Neural cell (in vitro differentiated cells): ENCODE results near the gene ODF2.

Source experiments
- CTCF ChIP-seq: fragments of 450-650 bp; IDR thresholded peaks from 2 replicates; pipeline ENCODE4 v1.5.1; 2014; ENCODE audit warnings: antibody characterized with exemption, mild to moderate bottlenecking, moderate library complexity; ENCODE audit not compliant: poor library complexity, severe bottlenecking
- POLR2AphosphoS5 ChIP-seq: IDR thresholded peaks from 2 replicates; pipeline ENCODE4 v1.6.1; 2012
- REST ChIP-seq: IDR thresholded peaks from 2 replicates; pipeline ENCODE4 v1.6.1; 2012; ENCODE audit warnings: borderline replicate concordance

DNA sequence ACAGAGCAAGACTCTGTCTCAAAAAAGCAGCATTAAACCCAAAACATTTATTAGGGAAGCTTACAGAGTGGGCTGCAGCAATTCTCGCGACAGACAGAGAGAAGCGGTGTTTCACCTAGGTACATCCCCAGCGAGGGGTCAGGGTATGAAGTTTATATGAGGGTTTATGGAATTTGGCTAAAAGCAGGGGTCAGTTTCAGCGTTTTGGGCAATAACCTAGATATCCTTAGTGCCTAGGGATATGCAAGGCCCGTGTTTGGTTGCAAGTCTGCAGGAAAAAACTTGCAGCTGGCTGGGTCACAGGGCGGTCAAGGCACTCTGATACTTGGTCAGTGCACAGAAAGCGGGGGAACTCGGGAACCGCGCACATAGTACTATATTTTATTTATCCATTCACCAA, 48.1 kb downstream of the ODF2 start:
- TF ChIP-seq REST: no peak
- no peak for TF ChIP-seq POLR2AphosphoS5
- no peak for TF ChIP-seq CTCF
